SKM-1 treated with dmso at 0.1 percent for 144 hours (cell line): Measurements from ENCODE around the gene IL4.

ENCODE experiments used
- DNase-seq: peaks from one replicate; lab custom pipeline; 2025; ENCODE audit not compliant: unreplicated experiment; lab: John Stamatoyannopoulos, UW

Gene IL4

GRCh38 chr5:132658381-132659302 is 15.1 kb upstream of the IL4 start:
- no peak for DNase-seq

- DNase-seq = no peak
These were observed 13.9 kb upstream of the IL4 start for GRCh38 chr5:132659598-132660493.

- no peak for DNase-seq
These were observed 12.4 kb upstream of the IL4 start for GRCh38 chr5:132661231-132662003.

DNA sequence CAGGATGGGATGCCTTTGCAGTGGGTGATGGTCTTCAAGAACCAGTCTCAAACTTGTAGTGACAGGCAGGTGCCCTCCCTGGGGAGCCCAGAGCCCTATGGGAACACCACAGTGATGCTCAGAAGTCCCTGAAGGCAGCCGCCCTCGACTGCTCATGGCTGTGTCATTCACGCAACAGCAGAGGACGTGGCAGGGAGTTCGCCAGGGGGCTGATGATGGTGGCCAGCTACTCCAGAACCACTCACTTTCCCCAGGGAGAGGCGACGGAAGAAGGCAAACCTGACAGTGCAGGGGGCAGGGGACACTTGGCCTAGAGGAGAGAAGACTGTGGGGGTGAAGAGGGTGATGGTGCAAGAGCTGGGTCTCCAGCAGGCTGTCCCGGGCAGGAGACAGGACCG is 11.8 kb upstream of the IL4 start:
- DNase-seq = no peak

DNA sequence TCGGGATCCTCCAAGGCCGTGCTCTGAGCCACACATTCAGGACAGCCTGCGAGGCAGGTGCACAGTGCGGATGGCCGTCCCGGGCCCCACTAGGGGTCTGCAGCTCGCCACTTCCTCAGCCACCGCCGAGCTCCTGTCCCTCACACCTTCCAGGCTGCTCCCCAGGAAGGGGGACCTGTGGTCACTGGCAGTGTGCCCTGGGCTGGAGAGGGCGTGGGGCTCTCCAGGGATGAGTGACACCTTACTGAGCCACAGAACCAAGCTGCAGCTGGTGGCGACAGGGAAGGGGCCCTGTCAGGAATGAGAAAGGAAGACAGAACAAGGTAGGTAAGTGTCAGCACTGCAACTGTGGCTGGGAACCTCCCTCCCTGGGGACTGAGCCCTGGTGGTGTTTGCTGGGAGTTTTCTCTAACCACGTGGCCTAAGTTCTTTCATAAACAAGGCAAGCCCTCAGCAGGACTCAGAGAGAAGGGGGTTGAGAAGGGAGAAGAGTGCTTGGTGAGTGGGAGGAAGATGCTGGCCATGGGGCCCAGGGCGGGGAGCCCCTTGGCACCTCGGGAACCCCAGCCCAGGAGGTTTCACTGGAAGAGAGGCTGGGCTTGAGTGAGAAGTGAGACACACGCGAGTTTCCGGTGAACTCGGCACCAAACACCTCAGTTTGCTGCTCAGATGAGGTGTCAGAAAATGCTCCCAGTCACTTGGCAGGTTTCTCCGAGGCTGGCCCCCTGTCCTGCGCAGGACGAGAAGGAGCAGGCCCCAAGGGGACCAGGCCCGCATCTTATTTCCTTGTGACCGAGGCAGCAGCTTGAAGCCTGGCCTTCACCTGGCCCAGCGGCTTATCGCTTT is 10.6 kb upstream of the IL4 start:
- DNase-seq = no peak

- DNase-seq = no peak
These were observed 9.8 kb upstream of the IL4 start for GRCh38 chr5:132663771-132664695.

DNA sequence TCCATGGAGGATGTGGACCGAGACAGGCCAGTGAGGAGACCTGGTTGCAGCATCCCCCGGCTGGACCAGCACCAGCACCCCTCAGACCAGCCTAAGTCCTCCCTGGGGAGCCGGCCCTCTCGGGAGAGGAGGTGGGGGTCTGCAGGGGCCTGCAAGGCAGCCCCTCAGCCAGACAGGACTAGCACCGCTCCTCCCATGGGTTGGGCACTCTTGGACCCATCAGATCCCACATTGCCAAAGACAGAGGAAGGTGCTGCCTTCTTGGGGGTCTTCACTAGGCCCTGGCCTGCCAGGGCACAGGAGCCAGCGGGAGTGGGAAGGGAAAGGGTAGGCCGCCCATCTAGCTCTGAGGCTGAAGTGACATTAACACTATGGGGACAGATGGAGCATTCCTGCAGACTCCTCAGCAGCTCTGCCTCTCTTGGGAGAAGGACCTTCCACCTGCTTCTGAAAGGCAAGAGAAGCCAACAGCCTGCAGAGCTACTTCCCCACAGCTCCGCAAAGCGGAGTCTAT is 9.0 kb upstream of the IL4 start:
- no peak for DNase-seq

DNA sequence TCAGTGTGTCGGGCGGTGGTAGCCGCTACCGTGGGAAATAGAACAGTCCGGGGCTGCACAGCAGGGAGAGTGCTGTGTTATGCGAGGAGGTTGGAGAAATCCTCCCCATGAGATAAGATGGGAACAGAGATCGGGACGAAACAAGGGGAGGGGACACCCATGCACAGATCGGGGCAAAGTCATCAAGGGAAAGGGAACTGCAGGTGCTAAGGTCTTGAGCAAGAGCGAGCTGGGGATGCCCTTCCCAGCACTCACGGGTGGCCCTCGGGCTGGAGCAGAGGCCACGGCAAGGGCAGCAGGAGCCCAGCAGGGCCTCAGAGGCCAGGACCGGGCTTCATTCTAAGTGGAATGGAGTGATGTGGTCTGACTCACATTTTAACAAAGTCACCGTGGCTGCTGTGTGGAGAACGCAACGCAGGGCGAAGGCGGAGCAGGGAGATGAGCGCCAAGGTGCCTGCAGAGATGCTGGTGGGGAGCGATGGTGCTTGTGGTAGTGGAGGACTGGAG is 8.2 kb upstream of the IL4 start:
- no peak for DNase-seq

DNA sequence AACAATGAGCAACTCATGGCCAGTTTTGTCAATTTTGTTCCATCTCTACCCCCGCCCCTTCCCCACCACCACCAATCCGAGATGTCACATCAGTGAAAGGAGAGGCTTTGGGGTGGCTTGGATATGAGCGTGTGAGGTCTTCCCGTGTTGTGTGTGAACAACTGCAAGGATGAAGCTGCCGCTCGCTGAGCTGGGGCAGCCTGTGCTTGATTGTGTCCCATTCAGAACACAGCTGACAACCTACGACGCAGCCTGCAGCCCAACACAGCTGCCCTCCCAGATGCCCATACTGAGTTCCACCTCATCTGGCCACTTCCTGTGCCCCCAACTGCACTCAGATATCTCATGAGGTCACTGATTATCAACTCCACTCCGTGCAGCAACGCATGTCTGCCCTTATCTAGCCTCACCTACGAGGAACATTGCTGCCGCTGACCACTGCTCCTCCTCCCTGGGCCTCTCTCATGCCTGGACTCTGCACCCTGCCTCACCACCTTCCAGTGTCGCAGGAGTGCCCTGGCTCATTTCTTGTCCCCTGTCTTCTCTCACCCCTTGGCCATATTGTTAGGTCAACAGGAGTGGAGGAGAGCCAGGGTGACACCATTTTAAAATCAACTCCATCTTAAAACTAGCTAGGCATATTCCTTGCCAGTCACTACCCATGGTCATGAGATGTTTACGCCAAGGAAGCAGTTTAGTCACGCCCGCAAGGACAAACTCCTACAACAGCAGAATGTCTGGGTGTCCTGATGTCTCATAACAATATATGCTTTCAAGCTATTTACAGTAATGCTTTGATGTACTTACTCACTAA is 7.3 kb upstream of the IL4 start:
- DNase-seq = no peak

DNA sequence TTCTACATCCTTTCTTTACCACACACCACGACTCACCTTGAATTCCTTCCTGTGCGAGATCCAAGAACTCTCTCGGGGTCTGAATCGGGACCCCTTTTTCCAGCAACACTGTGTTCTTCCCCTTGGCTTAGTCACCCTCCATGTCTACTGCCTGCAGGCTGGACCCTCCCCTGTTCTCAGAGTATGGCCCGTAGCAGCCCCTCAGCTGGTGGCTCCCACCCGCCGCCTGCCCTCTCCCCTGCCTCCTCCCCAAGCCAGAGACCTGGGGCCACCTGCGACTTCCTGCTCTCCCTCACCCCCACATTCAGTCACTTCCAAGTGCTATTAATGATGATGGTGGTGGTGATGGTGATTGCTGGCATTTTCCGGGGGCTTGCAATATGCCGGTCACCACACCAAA is 6.5 kb upstream of the IL4 start:
- DNase-seq = no peak

DNA sequence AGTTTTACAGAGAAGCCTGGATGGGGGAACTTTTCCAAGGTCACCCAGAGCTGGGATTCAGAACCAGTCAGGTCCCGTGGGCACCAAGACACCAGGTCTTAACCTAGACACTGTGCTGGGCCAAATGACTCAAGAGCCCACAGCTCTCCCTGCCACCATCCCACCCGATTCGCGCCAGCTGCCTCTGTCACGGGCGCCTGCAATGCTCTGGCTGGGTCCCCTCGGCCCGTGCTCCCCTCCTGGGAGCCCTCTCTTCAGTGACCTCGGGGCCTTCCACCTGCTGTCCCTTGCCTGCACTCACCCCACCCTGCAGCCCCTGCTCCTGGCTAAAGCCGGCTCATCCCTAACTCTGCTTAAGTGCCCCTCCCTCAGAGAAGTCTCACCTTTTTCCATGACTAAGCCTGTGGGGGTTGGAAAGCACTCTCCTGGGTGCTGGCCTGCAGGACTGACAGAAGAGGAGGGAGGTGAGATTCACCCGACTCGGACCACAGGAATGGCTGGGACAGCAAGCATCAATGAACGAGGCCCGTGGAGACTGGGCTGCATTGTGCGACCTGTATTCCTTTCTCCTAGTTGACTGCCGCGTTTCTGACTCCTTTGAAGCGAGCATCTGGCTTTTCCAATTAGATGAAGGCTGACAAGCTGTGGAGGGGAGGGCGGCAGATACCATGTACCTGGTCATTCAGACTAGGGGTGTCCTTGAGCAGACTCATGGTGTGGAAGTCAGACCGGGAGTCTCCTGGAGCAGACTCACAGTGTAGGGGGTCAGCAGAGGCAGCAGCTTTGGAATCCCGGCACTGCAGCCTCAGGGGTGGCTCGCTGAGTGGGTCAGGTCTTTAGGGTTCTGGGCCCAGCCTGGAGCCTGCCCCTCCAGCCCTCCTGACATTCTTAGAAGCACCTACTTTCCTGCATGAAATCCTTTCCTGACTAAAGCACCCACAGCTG is 5.8 kb upstream of the IL4 start:
- DNase-seq = no peak

DNA sequence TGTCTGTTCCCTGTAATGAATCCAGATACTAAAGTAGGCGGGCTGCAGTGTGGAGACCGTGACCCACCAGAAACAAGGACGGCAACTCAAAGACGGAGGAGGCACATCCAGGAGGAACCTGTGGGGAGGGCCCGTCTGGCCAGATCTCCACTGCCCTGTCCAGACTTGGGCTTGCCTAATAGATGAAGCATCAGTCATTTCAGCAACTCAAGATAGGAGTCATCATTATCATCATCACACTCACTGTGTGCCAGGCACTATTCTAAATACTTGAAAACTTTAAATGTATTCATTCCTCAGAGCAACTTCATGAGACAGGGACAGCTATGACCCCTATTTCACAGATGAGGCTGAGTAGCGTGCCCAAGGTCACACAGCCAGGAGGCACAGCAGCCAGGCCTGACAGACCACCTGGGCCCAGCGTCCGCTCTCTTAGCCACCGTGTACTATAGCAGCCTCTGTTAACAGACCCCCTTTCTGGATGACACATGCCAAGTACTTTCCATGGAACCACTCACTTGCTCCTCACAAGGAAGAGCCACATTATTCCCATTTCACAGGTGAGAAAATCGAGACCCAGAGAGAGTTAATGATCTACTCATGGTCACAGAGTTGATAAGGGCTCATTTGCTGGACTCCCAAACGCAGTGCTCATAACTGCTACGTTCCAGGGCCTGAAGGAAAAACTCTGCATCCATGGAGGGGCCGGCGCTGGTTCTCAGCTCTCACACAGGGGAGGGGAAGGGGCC is 4.9 kb upstream of the IL4 start:
- DNase-seq = no peak

DNA sequence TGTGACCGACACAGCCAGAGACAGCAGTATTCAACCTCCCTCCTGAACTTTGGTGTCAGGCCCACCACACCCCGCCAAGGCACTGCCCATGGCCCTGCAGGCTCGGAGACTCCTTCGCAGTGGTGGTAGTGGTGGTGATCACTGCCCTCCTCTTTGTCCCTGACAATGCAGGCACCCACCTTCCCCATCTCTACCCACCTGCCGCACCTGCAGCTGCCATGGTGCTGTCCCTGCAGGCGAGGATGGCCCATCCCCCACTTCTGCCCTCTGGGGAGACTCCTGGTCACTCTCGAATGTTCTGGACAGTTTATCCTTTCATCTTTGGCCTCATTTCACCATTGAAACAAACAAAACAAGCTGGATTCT is 4.4 kb upstream of the IL4 start:
- no peak for DNase-seq

DNA sequence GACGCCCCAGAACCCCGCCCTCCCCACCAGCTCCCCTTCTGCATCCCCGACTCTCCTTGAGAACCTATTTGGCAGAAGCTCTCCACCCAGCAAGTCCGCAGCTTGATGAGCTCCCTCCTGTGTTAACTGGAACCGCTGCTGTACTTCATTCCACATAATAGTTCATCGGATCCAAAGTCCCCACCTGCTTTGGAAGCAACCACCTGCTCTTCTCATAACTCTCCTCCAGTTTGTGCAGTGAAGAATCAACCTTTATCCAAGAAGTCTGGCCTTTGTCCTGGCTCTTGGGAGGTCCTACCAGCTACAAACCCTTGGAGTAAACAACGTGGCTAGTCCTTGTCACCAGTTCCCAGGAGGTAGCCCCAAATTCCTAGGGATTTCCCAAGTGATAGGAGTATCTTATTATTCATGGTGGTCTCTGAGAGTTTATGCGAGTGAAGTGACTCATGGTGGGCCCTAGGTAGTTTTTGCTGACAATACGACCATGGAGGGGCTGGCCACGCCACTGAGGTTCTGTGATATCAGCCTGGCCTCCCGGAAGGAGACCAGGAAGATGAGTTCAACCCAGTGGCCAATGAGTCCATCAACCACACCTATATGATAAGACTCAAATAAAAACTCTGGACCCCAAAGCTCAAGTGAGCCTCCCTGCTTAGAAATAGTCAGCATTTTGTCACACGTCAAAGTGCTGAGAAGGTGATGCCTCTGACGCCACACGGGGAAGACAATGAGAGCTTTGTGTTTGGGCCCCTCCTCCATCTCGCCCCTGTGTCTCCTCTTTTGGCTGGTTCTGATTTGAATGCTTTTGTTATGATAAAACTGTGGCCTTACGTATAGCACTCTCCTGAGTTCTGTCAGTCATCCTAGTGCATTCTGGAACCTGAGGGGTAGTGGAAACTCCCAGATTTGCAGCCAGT is 3.6 kb upstream of the IL4 start:
- no peak for DNase-seq

- DNase-seq = no peak
These were observed 2.8 kb upstream of the IL4 start for GRCh38 chr5:132671000-132671399.
